GM18517 (cell line): ENCODE data around the gene DDX18.
"Not testable (repeated sequence)": the region's sequence is repeated elsewhere in the genome, so short reads cannot be mapped to it uniquely, and the experiment has no call there.

Experiments used
- ATAC-seq: cut with Tn5 transposase; IDR thresholded peaks from one replicate; pipeline ENCODE4 v1.9.1; 2021; ENCODE audit warnings: mild to moderate bottlenecking, moderate library complexity; ENCODE audit not compliant: unreplicated experiment

The DDX18 gene

GRCh38 chr2:117814417-117815264, at the start of gene DDX18:
Gene DDX18, plus strand, starts transcription at chr2:117814691. Its CDS starts 87 bp downstream, at chr2:117814778.
- ATAC-seq: peak; percentile 95

GRCh38 chr2:117770730-117771129, 43.8 kb upstream of the DDX18 start:
- ATAC-seq: no peak

GRCh38 chr2:117771969-117772630, 42.4 kb upstream of the DDX18 start:
- ATAC-seq: no peak

- ATAC-seq: no peak
These were observed 39.8 kb upstream of the DDX18 start for GRCh38 chr2:117774716-117775115.

- ATAC-seq: no peak
These were observed 38.7 kb upstream of the DDX18 start for GRCh38 chr2:117775703-117776219.

- no peak for ATAC-seq
These were observed 37.6 kb upstream of the DDX18 start for GRCh38 chr2:117776888-117777287.

- ATAC-seq: peak; percentile 70
These were observed 28.8 kb upstream of the DDX18 start for GRCh38 chr2:117785740-117786139.

- no peak for ATAC-seq
These were observed 28.0 kb upstream of the DDX18 start for GRCh38 chr2:117786520-117786919.

GRCh38 chr2:117789505-117789904, 25.0 kb upstream of the DDX18 start:
- ATAC-seq: no peak

GRCh38 chr2:117794668-117795067, 19.8 kb upstream of the DDX18 start:
- ATAC-seq: no peak

GRCh38 chr2:117801826-117802225, 12.7 kb upstream of the DDX18 start:
- no peak for ATAC-seq

- not testable (repeated sequence) for ATAC-seq
These were observed 10.7 kb upstream of the DDX18 start for GRCh38 chr2:117803644-117804325.

GRCh38 chr2:117812443-117812842, 2.0 kb upstream of the DDX18 start:
- ATAC-seq: no peak

- no peak for ATAC-seq
These were observed 1.5 kb downstream of the DDX18 start for GRCh38 chr2:117815946-117816345.

GRCh38 chr2:117818921-117819320, 4.4 kb downstream of the DDX18 start:
- no peak for ATAC-seq

GRCh38 chr2:117820444-117820843, 6.0 kb downstream of the DDX18 start:
- peak; percentile 54 for ATAC-seq

GRCh38 chr2:117825437-117825836, 10.9 kb downstream of the DDX18 start:
- no peak for ATAC-seq

GRCh38 chr2:117827464-117827863, 13.0 kb downstream of the DDX18 start:
- not testable (repeated sequence) for ATAC-seq

GRCh38 chr2:117828870-117829269, 14.4 kb downstream of the DDX18 start:
- ATAC-seq: no peak

- no peak for ATAC-seq
These were observed 17.8 kb downstream of the DDX18 start for GRCh38 chr2:117832332-117832731.

- ATAC-seq: no peak
These were observed 18.6 kb downstream of the DDX18 start for GRCh38 chr2:117832905-117833613.
